Naive thymus-derived CD4-positive, alpha-beta T cell (primary cell): ENCODE results near the gene RSPO3. TPM values are rescaled to one million over a fixed set of nuclear protein-coding genes. Genes with fewer than 3 reads are reported as not detected.

Experiments
- ATAC-seq: fragments of 150-1000 bp; cut with Tn5 transposase; 2 replicates; pipeline ENCODE4 v1.10.0; 2021; ENCODE audit warnings: mild to moderate bottlenecking, moderate library complexity
- CTCF ChIA-PET: fragments of 350-600 bp; sonication (Branson Sonifier 250); formaldehyde crosslinking; loops from one replicate; lab custom pipeline; 2021; ENCODE audit warnings: antibody characterized with exemption; lab: Charles Lee
- POLR2A ChIA-PET: fragments of 350-600 bp; sonication (Branson Sonifier 250); formaldehyde crosslinking; loops from one replicate; lab custom pipeline; 2021; ENCODE audit warnings: antibody characterized with exemption, inconsistent platforms; lab: Charles Lee
- DNase-seq, 9 donors: peaks; one replicate each; pipeline versions ENCODE4 v3.0.0 to v3.0.0-alpha.2; 2020 to 2022; ENCODE audit warnings: mixed read lengths in 1 of 9
- H3K27ac ChIP-seq: one replicate; pipeline ENCODE4 v1.7.0; 2013; ENCODE audit warnings: mild to moderate bottlenecking, low read depth, low read length, moderate library complexity
- H3K27me3 ChIP-seq, 2 donors: one replicate each; pipeline ENCODE4 v1.7.0; 2013; ENCODE audit warnings: low read length in 2 of 2, mild to moderate bottlenecking in 2 of 2, moderate library complexity in 2 of 2; ENCODE audit not compliant: control insufficient read depth in 2 of 2, insufficient read depth in 2 of 2
- H3K36me3 ChIP-seq, 3 experiments: 1 replicate in 2 of 3; 2 replicates in 1 of 3; pipeline ENCODE4 v1.7.0; 2013; ENCODE audit warnings: low read length in 3 of 3, mild to moderate bottlenecking in 3 of 3, moderate library complexity in 1 of 3; ENCODE audit not compliant: insufficient read depth in 3 of 3, control insufficient read depth in 2 of 3
- H3K4me1 ChIP-seq, 2 donors: one replicate each; pipeline ENCODE4 v1.7.0; 2013; ENCODE audit warnings: low read length in 2 of 2, mild to moderate bottlenecking in 2 of 2, moderate library complexity in 1 of 2; ENCODE audit not compliant: control insufficient read depth in 2 of 2, insufficient read depth in 2 of 2
- H3K4me3 ChIP-seq: 2 replicates; pipeline ENCODE4 v1.7.0; 2013; ENCODE audit warnings: mild to moderate bottlenecking, low read length
- H3K9me3 ChIP-seq, 3 experiments: 1 replicate in 2 of 3; 2 replicates in 1 of 3; pipeline ENCODE4 v1.7.0; 2013; ENCODE audit warnings: low read length in 3 of 3; ENCODE audit not compliant: control insufficient read depth in 2 of 3
- H3K27ac Mint-ChIP-seq, 9 donors: one replicate each; pipeline ENCODE4 v1.8.0; 2020 to 2022; ENCODE audit warnings: mixed read lengths in 9 of 9, mild to moderate bottlenecking in 8 of 9, moderate library complexity in 5 of 9, inconsistent platforms in 2 of 9
- H3K27me3 Mint-ChIP-seq, 5 donors: one replicate each; pipeline ENCODE4 v1.8.0; 2021 to 2022; ENCODE audit warnings: mixed read lengths in 5 of 5, mild to moderate bottlenecking in 1 of 5
- H3K36me3 Mint-ChIP-seq, 5 donors: one replicate each; pipeline ENCODE4 v1.8.0; 2020 to 2022; ENCODE audit warnings: mixed read lengths in 5 of 5, mild to moderate bottlenecking in 3 of 5, inconsistent platforms in 1 of 5
- H3K4me1 Mint-ChIP-seq, 7 donors: one replicate each; pipeline ENCODE4 v1.8.0; 2020 to 2022; ENCODE audit warnings: mixed read lengths in 7 of 7, mild to moderate bottlenecking in 3 of 7, inconsistent platforms in 1 of 7
- H3K4me3 Mint-ChIP-seq, 10 donors: one replicate each; pipeline ENCODE4 v1.8.0; 2020 to 2022; ENCODE audit warnings: mild to moderate bottlenecking in 10 of 10, mixed read lengths in 10 of 10, moderate library complexity in 6 of 10, inconsistent platforms in 2 of 10
- H3K9me3 Mint-ChIP-seq, 11 donors: one replicate each; pipeline ENCODE4 v1.8.0; 2020 to 2022; ENCODE audit warnings: mixed read lengths in 11 of 11, mild to moderate bottlenecking in 4 of 11, inconsistent platforms in 1 of 11, moderate library complexity in 1 of 11
- intact Hi-C, 2 donors: fragments of 100-400 bp; cut with micrococcal nuclease; formaldehyde crosslinking; loops; one replicate each; pipeline ENCODE4 v1.15.1; 2023
- polyA plus RNA-seq, 2 donors: library from polyadenylated mRNA; unstranded; fragments of 300-500 nt; fragmentation: Illumina TruSeq; gene quantifications; one replicate each; pipeline ENCODE4 v1.2.3, GENCODE V29; 2021
- total RNA-seq, 6 experiments: library from RNA in 5 of 6; stranded (reverse) in 5 of 6; gene quantifications; 1 replicate in 5 of 6; 2 replicates in 1 of 6; pipeline ENCODE4 v1.2.3 and lab custom pipeline; 2021 to 2026

Gene RSPO3
- total and polyA plus RNA-seq, 7 experiments from 2014 or later = not detected

- H3K27ac Mint-ChIP-seq = no peak overlapping the region
- H3K27ac ChIP-seq = no peak overlapping the region
- ChIA-PET POLR2A (no interaction called here), CTCF (no interaction called here)
- intact Hi-C loops = no loop called here
- no peaks in the 10 kb centered on the region for H3K36me3 ChIP-seq
- H3K9me3 ChIP-seq = no peaks in the 10 kb centered on the region
- H3K4me3 Mint-ChIP-seq = no peak overlapping the region
- ATAC-seq = no peak
- DNase-seq = no peak
- H3K4me3 ChIP-seq = no peak overlapping the region
- H3K27me3 Mint-ChIP-seq = peaks cover 0 to 12% (median 4%) of the 10 kb centered on the region in 5 donors
- no peaks in the 10 kb centered on the region for H3K36me3 Mint-ChIP-seq
- no peaks in the 10 kb centered on the region for H3K27me3 ChIP-seq
- H3K4me1 ChIP-seq = no peaks in the 10 kb centered on the region
- peaks cover 0 to 3% (median 0%) of the 10 kb centered on the region in 11 donors for H3K9me3 Mint-ChIP-seq
- no peaks in the 10 kb centered on the region for H3K4me1 Mint-ChIP-seq
These were observed 38.8 kb upstream of the RSPO3 start for GRCh38 chr6:127079681-127080080.

- Histone ChIP-seq H3K27ac (no peak overlapping the region), H3K27me3 (no peaks in the 10 kb centered on the region), H3K4me1 (no peaks in the 10 kb centered on the region), H3K9me3 (no peaks in the 10 kb centered on the region), H3K4me3 (no peak overlapping the region), H3K36me3 (no peaks in the 10 kb centered on the region)
- Mint-ChIP-seq H3K27me3 (peaks cover 0 to 12% (median 4%) of the 10 kb centered on the region in 5 donors), H3K27ac (no peak overlapping the region), H3K4me3 (no peak overlapping the region), H3K9me3 (peaks cover 0 to 3% (median 0%) of the 10 kb centered on the region in 11 donors), H3K4me1 (no peaks in the 10 kb centered on the region), H3K36me3 (no peaks in the 10 kb centered on the region)
- ChIA-PET POLR2A (no interaction called here), CTCF (no interaction called here)
- DNase-seq = no peak
- ATAC-seq = no peak
- intact Hi-C loops = no loop called here
These were observed 38.4 kb upstream of the RSPO3 start for GRCh38 chr6:127080081-127080480.

- Mint-ChIP-seq H3K27me3 (peaks cover 0 to 19% (median 4%) of the 10 kb centered on the region in 5 donors), H3K27ac (no peak overlapping the region), H3K4me3 (no peak overlapping the region), H3K4me1 (no peaks in the 10 kb centered on the region), H3K36me3 (no peaks in the 10 kb centered on the region), H3K9me3 (no peaks in the 10 kb centered on the region)
- POLR2A ChIA-PET = no interaction called here
- no peaks in the 10 kb centered on the region for H3K9me3 ChIP-seq
- H3K4me3 ChIP-seq = no peak overlapping the region
- ATAC-seq (no peak), DNase-seq (no peak)
- intact Hi-C loops = no loop called here
- H3K4me1 ChIP-seq = no peaks in the 10 kb centered on the region
- no peak overlapping the region for H3K27ac ChIP-seq
- CTCF ChIA-PET = no interaction called here
- no peaks in the 10 kb centered on the region for H3K27me3 ChIP-seq
- H3K36me3 ChIP-seq = no peaks in the 10 kb centered on the region
These were observed 35.1 kb upstream of the RSPO3 start for GRCh38 chr6:127083231-127083962.

- no peaks in the 10 kb centered on the region for H3K36me3 ChIP-seq
- ATAC-seq (no peak), DNase-seq (no peak)
- H3K27ac ChIP-seq = no peak overlapping the region
- H3K4me1 Mint-ChIP-seq = no peaks in the 10 kb centered on the region
- no peaks in the 10 kb centered on the region for H3K27me3 ChIP-seq
- POLR2A ChIA-PET = no interaction called here
- no peaks in the 10 kb centered on the region for H3K36me3 Mint-ChIP-seq
- H3K9me3 ChIP-seq = no peaks in the 10 kb centered on the region
- H3K4me1 ChIP-seq = no peaks in the 10 kb centered on the region
- H3K4me3 Mint-ChIP-seq = no peak overlapping the region
- H3K4me3 ChIP-seq = no peak overlapping the region
- CTCF ChIA-PET = no interaction called here
- peaks cover 0 to 15% (median 3%) of the 10 kb centered on the region in 5 donors for H3K27me3 Mint-ChIP-seq
- H3K9me3 Mint-ChIP-seq = no peaks in the 10 kb centered on the region
- intact Hi-C loops = no loop called here
- no peak overlapping the region for H3K27ac Mint-ChIP-seq
These were observed 34.5 kb upstream of the RSPO3 start for GRCh38 chr6:127083963-127084310.

GRCh38 chr6:127085181-127085580 lies 33.3 kb upstream of the RSPO3 start:
- no peaks in the 10 kb centered on the region for H3K27me3 ChIP-seq
- H3K36me3 ChIP-seq = no peaks in the 10 kb centered on the region
- no peak overlapping the region for H3K4me3 Mint-ChIP-seq
- ATAC-seq (no peak), DNase-seq (no peak)
- no peak overlapping the region for H3K27ac ChIP-seq
- no peaks in the 10 kb centered on the region for H3K4me1 Mint-ChIP-seq
- H3K4me3 ChIP-seq = no peak overlapping the region
- H3K27me3 Mint-ChIP-seq = peaks cover 0 to 14% (median 2%) of the 10 kb centered on the region in 5 donors
- H3K9me3 Mint-ChIP-seq = no peaks in the 10 kb centered on the region
- no peak overlapping the region for H3K27ac Mint-ChIP-seq
- CTCF ChIA-PET = no interaction called here
- POLR2A ChIA-PET = no interaction called here
- intact Hi-C loops = no loop called here
- no peaks in the 10 kb centered on the region for H3K9me3 ChIP-seq
- H3K4me1 ChIP-seq = no peaks in the 10 kb centered on the region
- no peaks in the 10 kb centered on the region for H3K36me3 Mint-ChIP-seq

- CTCF ChIA-PET = no interaction called here
- no peaks in the 10 kb centered on the region for H3K9me3 Mint-ChIP-seq
These were observed 28.4 kb upstream of the RSPO3 start for GRCh38 chr6:127090051-127090450.

GRCh38 chr6:127092466-127092865 lies 26.0 kb upstream of the RSPO3 start:
- Mint-ChIP-seq H3K27ac (no peak overlapping the region), H3K9me3 (no peaks in the 10 kb centered on the region), H3K4me1 (no peaks in the 10 kb centered on the region), H3K4me3 (no peak overlapping the region), H3K36me3 (no peaks in the 10 kb centered on the region), H3K27me3 (peaks cover 0 to 6% (median 5%) of the 10 kb centered on the region in 5 donors)
- POLR2A ChIA-PET = no interaction called here
- Histone ChIP-seq H3K27ac (no peak overlapping the region), H3K27me3 (no peaks in the 10 kb centered on the region), H3K36me3 (no peaks in the 10 kb centered on the region), H3K4me1 (no peaks in the 10 kb centered on the region), H3K4me3 (no peak overlapping the region), H3K9me3 (no peaks in the 10 kb centered on the region)
- no peak for ATAC-seq
- DNase-seq = no peak
- CTCF ChIA-PET = no interaction called here
- intact Hi-C loops = no loop called here

More at GRCh38 chr6:127090051-127090450, 28.4 kb upstream of the RSPO3 start:
- no peaks in the 10 kb centered on the region for H3K4me1 Mint-ChIP-seq
- H3K27ac ChIP-seq = no peak overlapping the region
- H3K36me3 ChIP-seq = no peaks in the 10 kb centered on the region
- no peaks in the 10 kb centered on the region for H3K36me3 Mint-ChIP-seq
- DNase-seq (no peak), ATAC-seq (no peak)
- peaks cover 0 to 7% (median 6%) of the 10 kb centered on the region in 5 donors for H3K27me3 Mint-ChIP-seq
- POLR2A ChIA-PET = no interaction called here
- H3K27me3 ChIP-seq = no peaks in the 10 kb centered on the region
- H3K4me1 ChIP-seq = no peaks in the 10 kb centered on the region
- no peak overlapping the region for H3K4me3 Mint-ChIP-seq
- no peak overlapping the region for H3K4me3 ChIP-seq
- no peak overlapping the region for H3K27ac Mint-ChIP-seq
- H3K9me3 ChIP-seq = no peaks in the 10 kb centered on the region
- intact Hi-C loops = no loop called here
